GM21723 (cell line): ENCODE data around the gene ADAM22.

Source experiments
- ATAC-seq: cut with Tn5 transposase; IDR thresholded peaks from one replicate; pipeline ENCODE4 v1.9.1; 2021; ENCODE audit warnings: mild to moderate bottlenecking, moderate library complexity; ENCODE audit not compliant: unreplicated experiment

ADAM22 gene

DNA sequence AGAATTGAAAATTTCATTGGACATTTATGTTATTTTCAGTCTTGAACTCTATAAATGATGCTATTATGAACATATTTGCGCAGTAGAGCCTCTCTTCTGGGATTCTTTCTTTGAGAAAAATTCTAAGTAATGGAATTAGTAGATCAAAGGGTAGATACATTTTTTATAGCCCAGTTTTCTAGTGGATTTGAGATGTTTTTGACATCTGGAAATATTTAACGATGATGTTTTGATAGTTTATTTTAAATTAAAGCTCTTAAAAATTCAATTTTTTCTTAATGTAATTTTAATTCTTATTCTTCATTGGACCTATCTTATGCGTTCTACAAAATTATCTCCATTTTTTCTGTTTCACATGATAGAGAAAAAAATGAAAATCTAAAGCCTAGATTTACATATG lies 103.0 kb downstream of the ADAM22 start:
- no peak for ATAC-seq

DNA sequence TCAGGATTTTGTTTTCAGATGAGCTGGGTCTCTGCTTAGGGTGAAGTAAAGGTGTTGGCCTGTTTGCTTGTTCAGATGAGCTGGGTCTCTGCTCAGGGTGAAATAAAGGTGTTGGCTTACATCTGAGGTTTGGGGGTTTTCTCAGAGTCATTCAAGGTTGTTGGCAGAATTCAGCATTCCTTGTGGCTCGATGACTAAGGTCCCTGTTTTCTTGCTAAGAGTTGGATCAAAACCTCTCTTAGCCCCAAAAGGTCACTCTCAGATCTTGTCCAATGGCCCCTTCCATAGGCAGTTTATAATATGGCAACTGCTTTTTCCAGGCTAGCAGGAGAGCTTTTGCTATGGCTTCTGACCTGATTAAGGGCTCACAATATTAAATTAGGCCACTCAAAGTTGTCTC lies 106.6 kb downstream of the ADAM22 start:
- ATAC-seq, result no peak

DNA sequence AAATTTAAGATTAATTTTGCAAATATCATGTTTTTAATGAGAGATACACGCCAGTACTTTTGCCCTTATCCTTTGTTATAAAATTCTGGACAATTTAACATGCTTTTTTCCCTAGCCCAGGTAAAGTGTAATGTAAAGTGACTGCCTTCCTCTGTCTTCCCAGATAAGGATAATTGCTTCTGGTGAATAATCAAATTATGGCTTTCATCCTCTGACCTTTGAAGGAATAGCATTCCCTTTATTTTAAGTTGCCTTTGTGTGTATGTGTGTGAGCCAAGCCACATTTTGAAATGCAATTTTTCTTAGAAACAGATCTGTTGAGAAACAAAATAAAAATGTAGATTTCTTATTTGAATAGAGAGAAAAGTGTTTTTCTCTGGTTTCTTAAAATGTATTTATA lies 107.5 kb downstream of the ADAM22 start:
- no peak for ATAC-seq

DNA sequence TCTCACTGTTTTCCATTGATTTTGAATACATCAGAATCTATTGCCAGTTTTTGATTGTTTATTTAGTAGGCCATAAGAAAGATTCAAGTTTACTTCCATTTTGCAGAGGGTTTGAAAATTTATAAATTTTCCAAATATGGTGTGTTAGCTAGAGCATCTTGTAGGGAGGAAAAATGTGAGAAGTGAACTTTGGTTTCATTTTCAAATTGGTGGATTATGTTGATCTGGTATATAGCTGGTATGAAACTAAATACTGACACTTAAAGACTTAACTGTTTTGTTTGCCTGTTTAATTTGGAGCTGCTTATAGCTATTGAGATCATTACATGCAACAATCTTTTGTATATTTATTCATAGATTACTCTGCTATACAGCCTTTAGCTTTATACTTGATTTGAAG lies 108.1 kb downstream of the ADAM22 start:
- ATAC-seq, result no peak

DNA sequence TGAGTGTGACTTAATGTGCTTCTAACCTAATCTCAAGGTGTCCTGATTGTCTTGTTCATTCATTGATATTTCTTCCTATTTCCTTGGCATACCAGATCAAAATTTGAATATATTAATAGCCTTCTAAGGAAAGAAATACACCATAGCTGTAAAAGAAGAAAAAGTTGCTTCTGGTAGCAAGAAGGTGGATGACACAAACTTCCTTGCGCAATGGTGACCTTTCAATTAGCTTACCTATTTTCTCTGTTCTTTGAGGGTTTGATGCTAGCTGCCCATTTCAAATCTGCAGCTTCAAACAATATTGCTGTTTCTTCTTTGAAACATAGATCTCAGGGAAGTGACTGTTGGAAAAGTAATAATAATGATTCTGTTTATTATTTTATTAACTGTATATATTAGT lies 108.8 kb downstream of the ADAM22 start:
- no peak for ATAC-seq

DNA sequence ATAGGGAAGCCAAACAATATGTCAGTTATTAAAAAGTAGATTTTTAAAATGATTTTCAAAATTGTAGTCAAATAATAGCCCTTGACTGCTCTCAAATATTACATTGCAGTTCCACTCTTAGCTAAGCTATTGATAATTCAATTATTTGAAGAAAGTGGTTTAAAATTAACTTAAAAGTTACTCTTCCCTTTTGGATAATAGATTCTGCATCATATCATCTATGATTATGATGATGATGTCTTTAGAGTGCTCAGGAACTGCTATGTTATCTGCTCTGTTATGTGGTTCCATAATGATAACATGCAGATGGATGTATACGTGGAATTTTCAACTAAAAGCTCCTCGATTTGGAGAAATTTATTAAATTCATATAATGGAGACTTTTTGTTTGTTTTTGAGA lies 110.0 kb downstream of the ADAM22 start:
- ATAC-seq, result no peak

DNA sequence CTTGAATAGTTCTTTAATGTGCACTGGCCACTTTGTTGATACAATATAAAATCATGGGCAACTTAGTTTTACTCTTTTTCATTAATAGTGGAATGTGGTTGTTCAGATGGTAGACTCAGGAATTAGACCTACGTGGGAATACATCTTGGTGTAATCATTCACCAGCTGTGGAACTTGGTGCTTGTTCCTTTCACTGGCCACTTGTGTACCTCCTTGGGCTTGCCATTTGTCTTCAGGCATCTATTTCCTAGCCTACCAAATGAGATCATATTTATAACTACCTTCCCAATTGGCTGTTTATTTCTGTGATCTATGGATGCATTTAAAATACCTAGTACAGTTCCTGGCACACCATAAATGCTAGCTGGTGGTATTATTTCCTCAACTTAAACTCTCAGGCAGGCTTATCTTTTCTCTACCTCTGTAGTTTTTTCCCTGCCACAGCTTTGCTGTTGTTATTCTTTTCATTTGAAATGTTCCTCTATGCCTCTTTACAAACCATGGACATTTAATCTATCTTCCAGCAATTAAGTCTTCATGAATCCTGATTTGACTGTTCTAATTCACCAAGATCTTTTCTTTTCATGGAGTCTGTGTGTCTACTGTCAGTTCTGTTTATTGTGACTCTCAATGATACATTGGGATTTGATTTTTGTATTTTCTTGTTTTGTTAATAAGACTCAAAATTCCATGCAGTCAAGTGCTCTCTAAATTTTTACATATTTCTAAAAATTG lies 113.0 kb downstream of the ADAM22 start:
- ATAC-seq, result no peak

DNA sequence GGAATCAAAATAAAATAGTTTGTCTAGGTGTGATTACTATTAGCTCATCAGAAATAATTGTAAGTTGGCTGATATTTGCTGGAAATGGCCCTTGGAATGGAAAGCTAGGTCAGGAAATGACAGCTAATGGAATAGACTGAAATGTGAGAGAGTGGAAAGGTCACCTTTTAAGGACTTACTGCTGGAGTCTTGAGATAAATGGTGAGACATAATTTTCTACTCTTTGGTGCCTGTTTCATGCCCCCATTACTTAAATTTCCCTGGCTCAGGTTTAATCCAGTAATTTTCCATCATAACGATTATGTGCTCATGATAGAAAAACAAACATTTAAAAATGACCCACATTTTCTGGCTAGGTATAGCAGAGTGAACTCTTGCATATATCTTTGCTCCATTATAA lies 123.6 kb downstream of the ADAM22 start:
- no peak for ATAC-seq

DNA sequence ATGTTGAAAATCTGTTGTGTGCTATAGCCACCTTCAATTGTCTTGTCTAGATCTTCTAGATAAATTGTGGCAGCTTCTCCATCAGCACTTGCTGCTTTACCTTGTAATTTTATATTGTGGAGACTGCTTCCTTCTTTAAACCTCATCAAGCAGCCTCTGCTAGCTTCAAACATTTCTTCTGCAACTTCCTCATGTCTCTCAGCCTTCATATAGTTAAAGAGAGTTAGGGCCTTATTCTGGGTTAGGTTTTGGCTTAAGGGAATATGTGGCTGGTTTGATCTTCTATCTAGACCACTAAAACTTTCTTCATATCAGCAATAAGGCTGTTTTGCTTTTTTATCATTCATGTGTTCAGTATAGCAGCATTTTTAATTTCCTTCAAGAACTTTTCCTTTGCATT lies 128.2 kb downstream of the ADAM22 start:
- ATAC-seq, result no peak

DNA sequence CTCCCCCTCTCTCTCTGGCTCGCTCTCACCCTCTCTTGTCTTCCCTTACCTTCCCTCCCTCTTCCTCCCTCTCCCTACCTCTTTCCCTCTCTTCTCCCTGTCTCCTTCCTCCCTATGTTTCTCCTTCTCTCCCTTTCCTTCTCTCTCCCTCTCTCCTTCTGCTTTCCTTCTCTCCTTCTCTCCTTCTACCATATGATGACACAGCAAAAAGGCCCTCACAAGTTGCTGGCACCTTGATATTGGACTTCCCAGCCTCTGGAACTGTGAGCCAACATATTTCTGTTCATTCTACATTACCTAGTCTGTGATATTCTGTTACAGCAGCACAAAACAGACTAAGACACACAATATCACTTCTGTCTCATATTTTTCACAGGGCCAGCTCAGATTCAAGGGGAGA lies 135.0 kb downstream of the ADAM22 start:
- ATAC-seq, result no peak

DNA sequence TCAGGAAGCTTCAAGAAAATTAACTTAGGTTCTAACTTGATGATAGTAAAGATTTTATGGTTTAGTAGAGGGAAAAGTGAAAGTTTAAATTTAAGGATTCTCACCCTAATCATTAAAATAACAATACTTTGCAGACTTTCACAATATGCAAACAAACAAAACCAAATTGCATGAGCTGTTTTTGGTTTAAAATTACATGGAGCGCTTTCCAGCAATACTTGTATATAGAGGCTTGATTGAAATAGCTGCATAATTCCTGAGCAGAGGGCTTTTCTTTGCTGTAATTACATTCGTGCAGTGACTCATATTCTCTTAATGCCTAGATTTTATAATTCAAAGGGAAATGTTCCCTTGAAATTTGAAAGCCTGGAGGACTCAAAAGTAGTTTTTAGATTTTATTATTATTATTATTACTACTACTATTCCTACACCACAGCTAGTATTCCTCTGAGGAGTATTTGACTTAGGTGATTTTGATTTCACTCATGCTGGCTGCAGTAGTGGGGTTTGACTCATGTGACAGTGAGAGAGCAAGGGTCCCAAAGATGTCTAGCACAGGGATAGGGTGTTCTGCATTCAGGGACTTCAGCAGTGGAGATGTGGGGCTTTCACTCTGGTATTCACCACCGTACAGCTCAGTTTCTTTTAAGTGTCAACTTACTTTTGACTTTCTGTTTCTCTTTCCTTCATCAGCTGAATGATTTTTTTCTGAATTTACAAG lies 138.1 kb downstream of the ADAM22 start:
- ATAC-seq, result peak; percentile 93

DNA sequence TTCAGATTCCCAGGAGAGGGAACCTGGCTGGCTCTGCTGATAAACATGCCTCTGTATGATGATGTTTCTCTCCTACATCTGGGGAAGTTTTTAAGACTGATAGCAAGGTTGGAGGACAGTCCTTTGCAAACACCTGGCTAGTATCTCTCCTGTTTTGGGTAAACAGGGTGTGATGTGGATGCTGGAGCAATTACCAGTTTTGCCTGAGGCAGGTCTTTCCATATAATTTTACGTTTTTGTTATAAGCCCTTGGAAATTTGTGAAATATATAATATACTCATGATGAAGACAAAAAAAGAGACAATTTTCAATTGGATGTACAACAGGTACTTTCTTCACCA lies 138.6 kb downstream of the ADAM22 start:
- ATAC-seq, result peak; percentile 51

DNA sequence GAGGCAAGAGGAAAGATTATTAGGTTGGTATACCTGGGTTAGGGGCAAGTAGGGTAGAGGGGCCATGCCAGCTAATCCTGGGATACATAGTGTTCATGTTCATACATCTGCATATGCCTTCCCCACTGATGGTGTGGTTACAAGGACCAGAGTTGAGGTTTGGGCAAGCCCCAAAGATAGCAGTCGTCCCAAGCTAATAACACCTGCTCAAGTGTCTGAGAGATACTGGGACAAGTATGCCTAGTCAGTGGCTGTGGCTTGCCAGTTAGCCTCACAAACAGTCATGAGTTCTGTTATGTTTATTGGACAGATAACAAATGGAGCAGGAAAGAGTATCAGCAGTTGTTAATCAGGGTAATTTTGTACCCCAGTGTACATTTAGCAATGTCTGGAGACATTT lies 139.6 kb downstream of the ADAM22 start:
- no peak for ATAC-seq

DNA sequence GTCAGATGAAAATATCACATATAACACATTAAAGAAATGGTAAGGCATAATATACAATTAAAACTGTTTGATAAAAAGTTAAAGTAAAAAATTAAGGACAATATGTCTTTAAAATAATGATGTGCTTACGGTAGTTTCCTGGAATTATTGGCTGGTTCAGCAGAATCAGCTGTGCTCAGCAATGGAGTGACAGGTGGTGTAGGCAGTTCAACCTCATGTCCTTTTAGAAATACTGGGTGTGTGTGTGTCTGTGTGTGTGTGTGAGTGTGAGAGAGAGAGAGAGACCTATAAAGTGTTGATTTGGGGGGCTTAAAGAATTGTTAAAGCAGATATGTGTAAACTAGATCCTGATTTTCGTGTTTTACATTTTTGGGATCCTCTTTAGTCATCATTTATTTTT lies 141.2 kb downstream of the ADAM22 start:
- no peak for ATAC-seq

DNA sequence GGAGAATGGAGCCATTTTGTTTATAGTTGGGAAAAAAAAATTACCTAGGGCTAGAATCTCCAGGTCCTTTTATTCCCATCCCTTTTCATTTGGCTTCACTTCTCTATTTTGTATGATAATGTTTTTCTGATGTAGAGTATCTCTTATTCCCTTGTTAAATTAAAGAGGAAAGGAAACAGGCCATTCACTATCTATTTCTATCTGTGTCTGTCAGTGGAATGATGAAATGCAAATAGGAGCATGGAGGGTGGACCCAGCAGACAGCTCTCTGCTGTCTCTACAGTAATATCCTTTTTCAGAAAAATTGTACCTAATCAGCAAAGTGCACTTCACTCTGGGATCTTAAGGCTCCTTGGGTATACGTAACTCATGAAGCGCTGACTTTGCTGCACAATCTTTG lies 149.8 kb downstream of the ADAM22 start:
- no peak for ATAC-seq

DNA sequence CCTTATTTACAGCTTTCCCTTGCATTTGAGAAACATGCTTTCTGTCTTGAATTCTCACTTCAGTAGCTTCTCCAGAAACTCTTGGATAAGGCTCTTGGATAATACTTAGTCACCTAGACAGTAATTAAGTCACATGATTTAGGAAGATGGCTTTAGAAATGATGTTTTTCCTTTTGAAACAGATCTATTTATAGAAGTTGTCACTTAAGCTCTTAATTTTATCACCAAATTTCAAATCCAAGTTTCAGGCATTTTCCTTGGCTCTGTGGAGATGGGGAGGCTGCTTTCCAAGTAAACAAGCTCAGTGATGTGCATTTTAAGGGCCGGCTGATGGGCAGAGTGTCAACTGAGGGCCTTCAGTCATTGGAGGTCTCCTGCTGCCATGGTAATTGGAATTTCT lies 155.5 kb downstream of the ADAM22 start:
- ATAC-seq, result no peak

DNA sequence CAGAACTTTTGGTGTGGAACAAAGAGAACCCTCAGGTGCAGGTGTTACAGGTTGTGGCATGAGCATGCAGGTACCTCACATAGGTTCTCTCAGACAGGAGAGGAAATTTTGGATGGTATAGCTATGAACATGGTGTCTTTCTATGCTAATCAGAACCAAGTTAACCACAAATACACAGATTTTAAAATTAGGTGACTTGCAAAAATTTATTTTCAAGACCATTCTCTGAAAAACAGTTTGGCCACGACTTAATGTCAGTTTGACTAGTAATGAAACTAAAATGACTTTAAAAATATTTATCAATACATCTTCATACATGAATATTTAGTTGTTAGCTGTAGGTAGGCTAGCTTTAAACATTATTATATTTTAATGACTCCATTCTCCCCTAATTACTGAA lies 156.2 kb downstream of the ADAM22 start:
- ATAC-seq, result no peak

DNA sequence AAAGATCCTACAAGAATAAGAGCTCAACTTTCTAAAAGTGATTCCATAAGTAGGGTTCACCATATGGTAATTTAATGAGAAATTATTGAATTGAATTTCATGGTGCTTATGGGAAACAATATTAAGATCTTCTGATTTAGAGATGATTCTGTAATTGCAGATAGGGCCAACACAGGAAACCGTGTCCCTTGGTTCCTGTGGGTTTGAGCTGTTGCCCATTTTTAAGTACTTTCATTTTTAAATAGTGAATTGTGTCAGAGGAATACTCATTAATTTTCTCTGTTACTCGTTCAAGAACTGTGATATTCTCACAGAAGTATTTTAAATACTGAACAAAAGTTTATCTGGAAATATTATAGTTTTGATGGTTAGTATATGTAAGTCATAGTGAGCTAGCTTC lies 156.6 kb downstream of the ADAM22 start:
- peak; percentile 67 for ATAC-seq

DNA sequence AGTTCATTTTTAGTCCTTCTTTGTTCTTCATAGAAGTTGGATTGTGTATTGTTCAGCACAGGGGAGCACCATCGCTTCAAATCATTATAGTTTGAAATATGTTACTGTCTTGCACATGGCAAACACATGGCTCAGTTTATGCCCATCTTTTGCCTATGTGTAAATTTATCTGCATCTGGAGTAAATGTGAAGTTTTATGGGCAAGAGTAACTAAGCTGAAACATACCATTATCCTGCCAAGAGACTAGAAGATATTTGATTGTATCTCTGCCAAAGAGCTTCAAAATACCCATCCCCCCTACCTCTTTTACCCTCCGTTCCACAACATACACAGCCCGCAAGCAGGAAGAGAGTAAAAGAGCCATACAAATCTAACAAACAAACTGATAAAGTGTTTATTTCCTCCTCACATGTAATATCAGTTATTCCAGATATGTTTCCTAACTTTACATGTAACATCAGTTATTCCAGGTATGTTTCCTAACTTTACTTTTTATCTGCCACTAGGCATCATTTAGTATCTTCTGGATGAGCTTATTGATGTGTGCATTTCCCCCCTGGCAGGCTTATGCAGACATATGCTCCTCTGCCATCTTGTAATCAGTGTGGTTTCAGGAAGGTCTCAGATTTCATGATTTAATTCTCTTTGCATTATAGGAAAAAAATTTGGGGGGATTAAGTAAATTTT lies 158.1 kb downstream of the ADAM22 start:
- ATAC-seq, result no peak

DNA sequence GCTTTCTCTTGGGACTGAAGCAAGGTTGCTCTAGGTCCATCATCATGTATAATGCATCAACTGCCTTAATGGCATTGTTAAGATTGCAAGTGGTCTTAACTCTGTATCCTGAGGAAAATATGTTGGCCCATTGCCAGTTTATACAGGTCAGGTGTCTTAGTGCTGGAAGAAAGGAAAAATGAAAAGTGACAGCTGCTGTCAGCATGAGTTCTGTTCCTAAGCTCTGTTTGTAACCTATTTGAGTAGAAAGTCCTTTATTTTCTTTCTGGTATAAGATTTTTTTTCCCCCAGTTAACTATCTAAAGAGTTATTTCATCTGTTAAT lies 158.6 kb downstream of the ADAM22 start:
- ATAC-seq, result no peak

DNA sequence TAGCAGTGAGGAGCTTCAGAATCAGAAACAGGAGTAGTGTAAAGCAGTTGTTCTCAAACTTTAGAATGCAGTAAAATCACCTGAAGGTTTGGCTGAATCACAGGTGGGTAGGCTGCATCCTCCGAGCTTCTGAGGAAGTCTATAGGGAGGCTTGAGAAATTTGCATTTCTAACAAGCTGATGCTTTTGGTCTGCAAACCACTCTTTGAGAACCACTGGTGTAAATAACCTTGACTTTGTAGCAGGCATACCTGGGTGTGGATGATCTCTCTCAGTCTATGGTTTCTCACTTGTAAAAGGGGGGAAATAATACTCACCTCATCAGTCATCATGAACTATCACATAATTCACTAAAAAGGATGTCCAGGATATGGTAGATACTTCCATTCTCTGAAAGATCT lies 167.7 kb downstream of the ADAM22 start:
- ATAC-seq, result peak; percentile 54

DNA sequence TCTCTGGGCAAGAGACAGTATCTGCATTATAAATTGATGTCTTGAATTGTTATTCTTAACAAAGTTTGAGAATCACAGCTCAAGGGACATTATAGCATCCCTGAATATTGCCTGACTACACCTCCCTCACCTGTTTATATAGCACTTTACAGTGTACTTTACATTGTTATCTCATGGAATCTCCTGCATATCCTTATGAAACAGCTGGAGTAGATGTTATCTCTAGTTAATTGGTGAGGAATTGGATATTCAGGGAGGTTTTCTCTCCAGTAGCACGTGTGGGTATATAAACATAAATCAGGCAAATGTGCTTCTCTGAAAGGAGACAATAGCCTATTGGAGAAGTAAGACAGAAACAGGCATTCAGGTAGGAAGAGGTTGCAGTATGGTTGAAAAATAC lies 168.6 kb downstream of the ADAM22 start:
- ATAC-seq, result no peak
